ENCODE results near the gene SMC1B.
"Not testable (repeated sequence)": the region's sequence is repeated elsewhere in the genome, so short reads cannot be mapped to it uniquely, and the experiment has no call there.

SMC1B gene

GRCh38 chr22:45454275-45454674 lies 40.9 kb upstream of the SMC1B start:
- DNase-seq: no peak
- Histone ChIP-seq H3K9me3 (ENCODE audit: control insufficient read depth, low read length) (no peaks in the 10 kb centered on the region), H3K4me1 (ENCODE audit: control insufficient read depth, insufficient read depth, low read length, poor library complexity, severe bottlenecking) (no peaks in the 10 kb centered on the region), H3K27me3 (replicated peaks; ENCODE audit: control insufficient read depth, insufficient read depth, low read length, poor library complexity, severe bottlenecking) (no peaks in the 10 kb centered on the region), H3K4me3 (ENCODE audit: insufficient read depth, low read depth, low read length, poor library complexity, severe bottlenecking) (no peak overlapping the region), H3K27ac (ENCODE audit: insufficient read depth, low read length, poor library complexity, severe bottlenecking) (no peak overlapping the region), H3K36me3 (ENCODE audit: control insufficient read depth, insufficient read depth, low read length) (no peaks in the 10 kb centered on the region)

- Histone ChIP-seq H3K9me3 (ENCODE audit: control insufficient read depth, low read length) (no peaks in the 10 kb centered on the region), H3K4me1 (ENCODE audit: control insufficient read depth, insufficient read depth, low read length, poor library complexity, severe bottlenecking) (no peaks in the 10 kb centered on the region), H3K4me3 (ENCODE audit: insufficient read depth, low read depth, low read length, poor library complexity, severe bottlenecking) (no peak overlapping the region), H3K36me3 (ENCODE audit: control insufficient read depth, insufficient read depth, low read length) (no peaks in the 10 kb centered on the region), H3K27ac (ENCODE audit: insufficient read depth, low read length, poor library complexity, severe bottlenecking) (no peak overlapping the region), H3K27me3 (replicated peaks; ENCODE audit: control insufficient read depth, insufficient read depth, low read length, poor library complexity, severe bottlenecking) (no peaks in the 10 kb centered on the region)
- DNase-seq: no peak
Measured at GRCh38 chr22:45453764-45454163, 40.4 kb upstream of the SMC1B start.

GRCh38 chr22:45452565-45453379 lies 39.4 kb upstream of the SMC1B start:
- Histone ChIP-seq H3K9me3 (ENCODE audit: control insufficient read depth, low read length) (no peaks in the 10 kb centered on the region), H3K4me1 (ENCODE audit: control insufficient read depth, insufficient read depth, low read length, poor library complexity, severe bottlenecking) (no peaks in the 10 kb centered on the region), H3K4me3 (ENCODE audit: insufficient read depth, low read depth, low read length, poor library complexity, severe bottlenecking) (no peak overlapping the region), H3K27ac (ENCODE audit: insufficient read depth, low read length, poor library complexity, severe bottlenecking) (no peak overlapping the region), H3K36me3 (ENCODE audit: control insufficient read depth, insufficient read depth, low read length) (no peaks in the 10 kb centered on the region), H3K27me3 (replicated peaks; ENCODE audit: control insufficient read depth, insufficient read depth, low read length, poor library complexity, severe bottlenecking) (no peaks in the 10 kb centered on the region)
- DNase-seq: no peak

DNA sequence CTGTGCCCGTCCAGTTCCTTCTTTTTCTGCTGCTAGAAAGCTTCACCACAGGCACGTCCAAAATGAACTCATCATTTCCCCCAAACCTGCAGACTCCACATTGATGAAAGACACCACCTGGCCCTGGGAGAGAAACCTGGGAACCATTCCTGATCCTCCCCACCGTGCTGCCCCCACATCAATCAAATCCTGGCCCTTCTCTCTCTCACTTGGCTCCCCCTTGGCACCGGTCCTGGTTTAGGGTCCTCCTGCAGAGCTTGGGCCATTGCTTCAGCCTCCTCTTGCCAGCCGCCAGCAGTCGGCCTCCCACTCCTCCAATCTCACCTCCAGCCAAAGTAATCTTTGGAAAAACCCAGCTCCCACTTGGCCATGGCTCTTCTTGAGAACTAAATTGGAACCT lies 38.6 kb upstream of the SMC1B start:
- H3K9me3 ChIP-seq (ENCODE audit: control insufficient read depth, low read length): no peaks in the 10 kb centered on the region
- no peak overlapping the region for H3K27ac ChIP-seq (ENCODE audit: insufficient read depth, low read length, poor library complexity, severe bottlenecking)
- H3K4me3 ChIP-seq (ENCODE audit: insufficient read depth, low read depth, low read length, poor library complexity, severe bottlenecking): no peak overlapping the region
- H3K4me1 ChIP-seq (ENCODE audit: control insufficient read depth, insufficient read depth, low read length, poor library complexity, severe bottlenecking): no peaks in the 10 kb centered on the region
- no peak for DNase-seq
- H3K27me3 ChIP-seq (replicated peaks; ENCODE audit: control insufficient read depth, insufficient read depth, low read length, poor library complexity, severe bottlenecking): no peaks in the 10 kb centered on the region
- no peaks in the 10 kb centered on the region for H3K36me3 ChIP-seq (ENCODE audit: control insufficient read depth, insufficient read depth, low read length)

GRCh38 chr22:45450921-45451651 lies 37.7 kb upstream of the SMC1B start:
- Histone ChIP-seq H3K9me3 (ENCODE audit: control insufficient read depth, low read length) (no peaks in the 10 kb centered on the region), H3K27ac (ENCODE audit: insufficient read depth, low read length, poor library complexity, severe bottlenecking) (no peak overlapping the region), H3K4me1 (ENCODE audit: control insufficient read depth, insufficient read depth, low read length, poor library complexity, severe bottlenecking) (no peaks in the 10 kb centered on the region), H3K27me3 (replicated peaks; ENCODE audit: control insufficient read depth, insufficient read depth, low read length, poor library complexity, severe bottlenecking) (no peaks in the 10 kb centered on the region), H3K4me3 (ENCODE audit: insufficient read depth, low read depth, low read length, poor library complexity, severe bottlenecking) (no peak overlapping the region), H3K36me3 (ENCODE audit: control insufficient read depth, insufficient read depth, low read length) (no peaks in the 10 kb centered on the region)
- DNase-seq: no peak

DNA sequence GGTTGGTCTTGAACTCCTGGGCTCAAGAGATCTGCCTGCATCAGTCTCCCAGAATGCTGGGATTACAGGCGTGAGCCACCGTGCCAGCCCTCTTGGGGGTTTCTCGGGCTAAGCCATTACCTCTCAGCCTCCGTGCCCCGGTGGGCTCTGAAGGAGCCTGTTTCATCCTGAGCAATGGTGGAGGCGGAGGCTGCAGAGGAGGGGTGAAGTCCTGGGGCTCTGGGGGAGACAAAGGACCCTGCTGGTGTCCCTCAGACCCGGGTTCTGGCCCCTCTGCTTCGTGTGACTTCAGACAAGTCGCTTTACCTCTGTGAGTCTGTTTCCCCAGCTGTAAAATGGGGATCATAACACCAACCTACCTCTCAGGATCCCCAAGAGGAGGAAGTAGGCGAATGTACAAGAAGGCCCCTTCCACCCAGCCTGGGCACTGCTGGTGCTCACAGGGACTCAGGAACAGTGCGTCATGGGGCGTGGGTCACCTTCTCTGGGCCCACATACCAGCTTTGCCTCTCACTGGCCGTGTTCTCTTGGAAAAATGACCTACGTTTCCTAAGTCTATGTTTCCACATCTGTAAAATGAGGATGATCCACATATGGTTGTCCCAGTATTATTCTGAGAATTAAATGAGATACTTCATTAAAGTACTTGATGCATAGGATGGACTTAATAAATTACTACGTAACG lies 36.8 kb upstream of the SMC1B start:
- Histone ChIP-seq H3K4me1 (ENCODE audit: control insufficient read depth, insufficient read depth, low read length, poor library complexity, severe bottlenecking) (no peaks in the 10 kb centered on the region), H3K36me3 (ENCODE audit: control insufficient read depth, insufficient read depth, low read length) (no peaks in the 10 kb centered on the region), H3K27ac (ENCODE audit: insufficient read depth, low read length, poor library complexity, severe bottlenecking) (no peak overlapping the region), H3K4me3 (ENCODE audit: insufficient read depth, low read depth, low read length, poor library complexity, severe bottlenecking) (no peak overlapping the region), H3K27me3 (replicated peaks; ENCODE audit: control insufficient read depth, insufficient read depth, low read length, poor library complexity, severe bottlenecking) (no peaks in the 10 kb centered on the region), H3K9me3 (ENCODE audit: control insufficient read depth, low read length) (no peaks in the 10 kb centered on the region)
- DNase-seq: no peak

DNA sequence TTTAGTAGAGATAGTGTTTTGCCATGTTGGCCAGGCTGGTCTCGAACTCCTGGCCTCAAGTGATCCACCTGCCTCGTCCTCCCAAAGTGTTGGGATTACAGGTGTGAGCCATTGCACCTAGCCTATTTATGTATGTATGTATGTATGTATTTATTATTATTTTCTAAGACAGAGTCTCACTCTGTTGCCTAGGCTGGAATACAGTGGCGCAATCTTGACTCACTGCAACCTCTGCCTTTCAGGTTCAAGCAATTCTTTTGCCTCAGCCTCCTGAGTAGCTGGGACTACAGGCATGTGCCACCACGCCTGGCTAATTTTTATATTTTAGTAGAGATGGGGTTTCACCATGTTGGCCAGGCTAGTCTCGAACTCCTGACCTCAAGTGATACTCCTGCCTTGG lies 36.0 kb upstream of the SMC1B start:
- H3K4me3 ChIP-seq (ENCODE audit: insufficient read depth, low read depth, low read length, poor library complexity, severe bottlenecking); H3K4me1 ChIP-seq (ENCODE audit: control insufficient read depth, insufficient read depth, low read length, poor library complexity, severe bottlenecking); DNase-seq; H3K27me3 ChIP-seq (replicated peaks; ENCODE audit: control insufficient read depth, insufficient read depth, low read length, poor library complexity, severe bottlenecking); H3K27ac ChIP-seq (ENCODE audit: insufficient read depth, low read length, poor library complexity, severe bottlenecking); H3K36me3 ChIP-seq (ENCODE audit: control insufficient read depth, insufficient read depth, low read length); H3K9me3 ChIP-seq (ENCODE audit: control insufficient read depth, low read length): not testable (repeated sequence)

DNA sequence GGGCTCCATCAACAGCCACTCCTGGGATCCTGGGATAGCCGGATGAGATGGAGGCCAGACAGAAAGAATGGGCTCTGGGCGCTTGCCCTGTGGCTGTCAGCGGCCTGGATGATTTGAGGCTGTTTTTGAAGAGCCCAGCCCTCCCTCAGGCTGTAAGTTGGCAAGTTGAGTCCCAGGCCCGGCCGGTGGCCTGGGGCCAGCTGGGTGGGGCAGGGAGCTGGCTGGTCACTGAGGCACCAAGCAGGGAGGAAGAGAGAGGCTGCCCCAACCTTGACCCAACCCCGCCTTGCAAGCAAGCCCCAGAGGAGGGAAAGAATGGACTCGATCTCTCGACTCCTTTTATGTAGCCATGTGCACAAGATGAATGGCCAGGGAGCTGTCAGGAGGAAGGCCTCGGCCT lies 35.0 kb upstream of the SMC1B start:
- H3K4me3 ChIP-seq (ENCODE audit: insufficient read depth, low read depth, low read length, poor library complexity, severe bottlenecking): no peak overlapping the region
- no peak overlapping the region for H3K27ac ChIP-seq (ENCODE audit: insufficient read depth, low read length, poor library complexity, severe bottlenecking)
- DNase-seq: no peak
- H3K9me3 ChIP-seq (ENCODE audit: control insufficient read depth, low read length): no peaks in the 10 kb centered on the region
- no peaks in the 10 kb centered on the region for H3K27me3 ChIP-seq (replicated peaks; ENCODE audit: control insufficient read depth, insufficient read depth, low read length, poor library complexity, severe bottlenecking)
- no peaks in the 10 kb centered on the region for H3K36me3 ChIP-seq (ENCODE audit: control insufficient read depth, insufficient read depth, low read length)
- H3K4me1 ChIP-seq (ENCODE audit: control insufficient read depth, insufficient read depth, low read length, poor library complexity, severe bottlenecking): no peaks in the 10 kb centered on the region

GRCh38 chr22:45447596-45447995 lies 34.2 kb upstream of the SMC1B start:
- H3K4me1 ChIP-seq (ENCODE audit: control insufficient read depth, insufficient read depth, low read length, poor library complexity, severe bottlenecking); H3K27me3 ChIP-seq (replicated peaks; ENCODE audit: control insufficient read depth, insufficient read depth, low read length, poor library complexity, severe bottlenecking); H3K4me3 ChIP-seq (ENCODE audit: insufficient read depth, low read depth, low read length, poor library complexity, severe bottlenecking); DNase-seq; H3K9me3 ChIP-seq (ENCODE audit: control insufficient read depth, low read length); H3K27ac ChIP-seq (ENCODE audit: insufficient read depth, low read length, poor library complexity, severe bottlenecking); H3K36me3 ChIP-seq (ENCODE audit: control insufficient read depth, insufficient read depth, low read length): not testable (repeated sequence)

DNA sequence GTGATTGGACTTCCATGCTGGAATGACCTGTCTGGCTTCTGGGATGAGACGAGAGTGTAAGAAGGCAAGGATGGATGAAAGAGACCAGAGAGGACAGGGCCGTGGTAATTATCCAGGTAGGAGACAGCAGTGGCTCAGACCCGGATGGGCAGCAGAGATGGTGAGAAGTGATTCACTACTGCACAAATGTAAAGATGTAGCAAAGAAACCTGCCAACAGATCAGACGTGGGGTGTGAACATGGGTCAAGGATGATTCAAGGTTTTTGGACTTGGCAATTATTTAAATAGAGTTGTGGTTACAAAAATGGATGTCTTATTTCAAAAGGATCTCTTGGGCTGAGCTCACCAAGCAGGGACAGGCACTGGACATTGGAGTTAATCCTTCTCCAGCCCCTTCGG lies 32.8 kb upstream of the SMC1B start:
- no peak overlapping the region for H3K4me3 ChIP-seq (ENCODE audit: insufficient read depth, low read depth, low read length, poor library complexity, severe bottlenecking)
- H3K36me3 ChIP-seq (ENCODE audit: control insufficient read depth, insufficient read depth, low read length): no peaks in the 10 kb centered on the region
- H3K27ac ChIP-seq (ENCODE audit: insufficient read depth, low read length, poor library complexity, severe bottlenecking): no peak overlapping the region
- DNase-seq: no peak
- H3K4me1 ChIP-seq (ENCODE audit: control insufficient read depth, insufficient read depth, low read length, poor library complexity, severe bottlenecking): no peaks in the 10 kb centered on the region
- no peaks in the 10 kb centered on the region for H3K27me3 ChIP-seq (replicated peaks; ENCODE audit: control insufficient read depth, insufficient read depth, low read length, poor library complexity, severe bottlenecking)
- no peaks in the 10 kb centered on the region for H3K9me3 ChIP-seq (ENCODE audit: control insufficient read depth, low read length)

Data from effector memory CD4-positive, alpha-beta T cell (primary cell).